Chondrocyte (in vitro differentiated cells): ENCODE measurements around the gene FGD1. TPM values are rescaled to one million over a fixed set of nuclear protein-coding genes. Genes with fewer than 3 reads are reported as not detected.
A peak's percentile ranks its signal among the peaks of the same experiment; 100 is the strongest.
"Not testable (repeated sequence)": the region's sequence is repeated elsewhere in the genome, so short reads cannot be mapped to it uniquely, and the experiment has no call there.

ENCODE experiments used
- DNase-seq: peaks from one replicate; pipeline ENCODE4 v3.0.0; 2021; ENCODE audit warnings: mixed read lengths, low spot score
- H3K27ac Mint-ChIP-seq: one replicate; pipeline ENCODE4 v1.8.0; 2021; ENCODE audit warnings: mild to moderate bottlenecking, moderate library complexity, mixed read lengths; ENCODE audit not compliant: unreplicated experiment
- H3K27me3 Mint-ChIP-seq: 2 replicates; pipeline ENCODE4 v1.8.0; 2021; ENCODE audit warnings: low read depth, mixed read lengths
- H3K36me3 Mint-ChIP-seq: 2 replicates; pipeline ENCODE4 v1.8.0; 2021; ENCODE audit warnings: low read depth, mixed read lengths
- H3K4me1 Mint-ChIP-seq: 2 replicates; pipeline ENCODE4 v1.8.0; 2021; ENCODE audit warnings: low read depth, mild to moderate bottlenecking, mixed read lengths
- H3K4me3 Mint-ChIP-seq: one replicate; pipeline ENCODE4 v1.8.0; 2021; ENCODE audit warnings: mild to moderate bottlenecking, moderate library complexity, mixed read lengths; ENCODE audit not compliant: unreplicated experiment
- H3K9me3 Mint-ChIP-seq: 2 replicates; pipeline ENCODE4 v1.8.0; 2021; ENCODE audit warnings: low read depth, mixed read lengths
- CTCF ChIP-seq: fragments of 200-600 bp; sonication (generic); IDR thresholded peaks from 2 replicates; pipeline ENCODE4 v1.5.0; 2021; ENCODE audit warnings: antibody characterized with exemption, mild to moderate bottlenecking, moderate library complexity
- long read RNA-seq: library from polyadenylated mRNA; stranded (forward); transcript quantifications from one replicate; pipeline ENCODE4 v2.0.0, GENCODE V29; 2021
- total RNA-seq: library from RNA; stranded (reverse); gene quantifications from 3 replicates; pipeline ENCODE4 v1.2.1, GENCODE V29; 2021

Gene FGD1
- 21.0 to 26.4 TPM (median 21.4 TPM) in 3 replicates for total RNA-seq
- long read RNA-seq, full-length matches to known transcripts = 13 of 22 reads
- long read RNA-seq, partial matches to known transcripts = 5 of 22 reads
- long read RNA-seq, other reads (novel, unspliced or antisense) = 4 of 22 reads

- peak within 1 kb of the TSS; percentile 61 for H3K27ac Mint-ChIP-seq
- peaks cover 40% of the 10 kb centered on the region for H3K4me1 Mint-ChIP-seq
- H3K36me3 Mint-ChIP-seq = no peaks in the 10 kb centered on the region
- no peaks in the 10 kb centered on the region for H3K27me3 Mint-ChIP-seq
- DNase-seq = no peak
- TF ChIP-seq CTCF = no peak
- peak within 1 kb of the TSS; percentile 84 for H3K4me3 Mint-ChIP-seq
- peaks cover 13% of the 10 kb centered on the region for H3K9me3 Mint-ChIP-seq
These were observed at the start of gene FGD1 for GRCh38 chrX:54495814-54496516. FGD1 (minus strand) TSS chrX:54496234; CDS start chrX:54495432, 802 bp downstream.

- H3K27me3 Mint-ChIP-seq = not testable (repeated sequence)
- Mint-ChIP-seq H3K9me3 (peaks cover 17% of the 10 kb centered on the region), H3K36me3 (peaks cover 14% of the 10 kb centered on the region)
These were observed 46.2 kb upstream of the FGD1 start for GRCh38 chrX:54542239-54542638.

GRCh38 chrX:54540289-54540688 is 44.3 kb upstream of the FGD1 start:
- no peak for DNase-seq
- H3K4me3 Mint-ChIP-seq = no peak overlapping the region
- peaks cover 18% of the 10 kb centered on the region for H3K9me3 Mint-ChIP-seq
- TF ChIP-seq CTCF = peak; percentile 40
- peak overlapping the region; percentile 89 for H3K27ac Mint-ChIP-seq
- peaks cover 15% of the 10 kb centered on the region for H3K36me3 Mint-ChIP-seq
- no peaks in the 10 kb centered on the region for H3K27me3 Mint-ChIP-seq
- H3K4me1 Mint-ChIP-seq = peaks cover 10% of the 10 kb centered on the region

More at GRCh38 chrX:54542239-54542638, 46.2 kb upstream of the FGD1 start:
- H3K27ac Mint-ChIP-seq, H3K4me1 Mint-ChIP-seq, DNase-seq, H3K4me3 Mint-ChIP-seq: not testable (repeated sequence)

- no peak for DNase-seq
- TF ChIP-seq CTCF = no peak
- H3K9me3 Mint-ChIP-seq = peaks cover 10% of the 10 kb centered on the region
- H3K36me3 Mint-ChIP-seq = peaks cover 3% of the 10 kb centered on the region
- H3K27me3 Mint-ChIP-seq = no peaks in the 10 kb centered on the region
- peaks cover 34% of the 10 kb centered on the region for H3K4me1 Mint-ChIP-seq
- H3K27ac Mint-ChIP-seq = peak overlapping the region; percentile 57
- no peak overlapping the region for H3K4me3 Mint-ChIP-seq
These were observed 38.2 kb upstream of the FGD1 start for GRCh38 chrX:54534271-54534670.

GRCh38 chrX:54530357-54530900 is 34.4 kb upstream of the FGD1 start:
- no peak for DNase-seq
- Mint-ChIP-seq H3K9me3 (peaks cover 9% of the 10 kb centered on the region), H3K4me3 (peak overlapping the region; percentile 91), H3K27ac (peak overlapping the region; percentile 82), H3K36me3 (no peaks in the 10 kb centered on the region), H3K4me1 (peaks cover 34% of the 10 kb centered on the region), H3K27me3 (no peaks in the 10 kb centered on the region)
- TF ChIP-seq CTCF = no peak
